ENCODE results near the gene EXOSC1. TPM values are rescaled to one million over a fixed set of nuclear protein-coding genes. Genes with fewer than 3 reads are reported as not detected.

The EXOSC1 gene
- total and polyA plus RNA-seq, 2 of the 13 experiments (the other 11 are each of a cell fraction or from before 2014, with no cell fraction given): 36.3 to 39.9 TPM

DNA sequence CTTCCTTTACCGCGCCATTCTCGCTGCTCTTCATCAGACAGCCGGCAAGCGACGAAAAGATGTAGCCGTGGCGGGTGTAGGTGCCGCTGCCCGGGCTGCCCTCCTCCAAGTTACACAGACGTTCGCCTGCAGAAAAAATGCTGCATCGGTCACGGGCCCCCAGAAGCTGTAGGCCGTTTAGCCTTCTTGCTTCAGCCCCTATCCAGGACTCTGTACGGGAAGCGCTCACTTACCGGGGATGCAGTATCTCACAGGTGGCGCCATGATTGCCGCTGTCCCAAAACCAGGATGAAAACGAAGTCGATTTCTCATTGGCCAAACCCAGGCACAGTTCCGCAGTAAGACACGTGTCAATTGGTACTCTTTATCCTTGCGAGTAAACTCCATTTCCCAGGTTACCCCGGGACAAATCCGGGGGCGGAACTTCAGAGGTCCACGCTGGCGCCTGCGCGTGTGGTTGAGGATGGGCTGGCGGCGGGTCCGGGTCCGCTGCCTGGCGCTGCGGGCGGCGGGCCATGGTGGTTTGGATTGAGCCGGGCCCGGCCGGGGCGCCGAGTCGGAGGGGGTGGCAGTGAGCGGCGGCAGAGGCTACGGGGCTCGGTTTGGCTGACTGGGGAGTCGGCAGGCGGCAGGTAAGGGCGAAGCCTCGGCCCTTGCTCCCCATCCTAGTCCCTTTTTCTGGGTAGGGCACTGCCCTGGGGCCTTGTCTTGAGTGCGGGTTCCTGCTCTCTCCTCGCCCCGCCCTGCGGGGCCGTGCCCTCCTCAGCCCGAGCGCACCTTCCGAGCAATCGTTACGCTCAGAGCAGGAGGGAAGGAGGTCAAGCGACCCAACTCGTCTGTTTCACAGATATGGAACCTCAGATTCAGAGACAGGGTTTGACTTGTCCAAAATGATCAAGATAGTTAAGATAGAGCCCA, at the start of gene EXOSC1, which contains the start of gene ZDHHC16 (continued):
- TF ChIP-seq ZBTB40 (IDR thresholded peaks at IDR 0.05) (no peak), ZBTB40 (CRISPR knock-in tag; IDR thresholded peaks at IDR 0.05) (peak; percentile 21; the same call in 1 of the 2 replicates)

All from HepG2 (cell line).